ENCODE data around the gene SH3TC1. TPM values are rescaled to one million over a fixed set of nuclear protein-coding genes. Genes with fewer than 3 reads are reported as not detected.

The SH3TC1 gene
- total and polyA plus RNA-seq, 2 of the 13 experiments (the other 11 are each of a cell fraction or from before 2014, with no cell fraction given): 14.9 to 21.8 TPM

DNA sequence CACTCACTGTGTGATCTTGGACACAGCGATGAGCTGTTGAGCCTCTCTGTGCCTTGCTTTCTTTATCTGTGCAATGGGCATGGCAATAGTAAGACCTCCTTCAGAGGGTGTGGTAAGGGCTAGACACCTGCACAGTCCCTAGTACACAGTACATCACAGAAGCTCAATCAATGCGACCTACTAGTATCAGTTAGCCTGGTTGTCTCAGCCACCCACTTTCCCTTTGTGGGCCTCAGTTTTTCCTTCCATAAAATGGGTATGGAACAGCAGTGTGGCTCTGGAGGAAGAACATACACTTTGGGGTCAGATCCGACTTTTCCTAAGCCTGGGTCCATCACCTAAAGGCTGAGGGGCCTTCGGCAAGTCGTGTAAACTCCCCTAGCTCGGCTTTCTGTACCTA is 67.0 kb downstream of the SH3TC1 start:
- 29% methylated on average over 6 of the region's 6 CpGs for WGBS (ENCODE audit: low lambda C conversion rate)

More for the DNA sequence above, 67.0 kb downstream of the SH3TC1 start:
- Histone ChIP-seq H3K4me2 (ENCODE audit: low read depth, low read length) (no peak overlapping the region), H3K9ac (ENCODE audit: insufficient read depth, low read depth, low read length) (no peak overlapping the region), H3K27me3 (ENCODE audit: control insufficient read depth in 1 of 2, insufficient read depth in 2 of 2, low read length in 2 of 2) (peaks cover 12 to 57% of the 10 kb centered on the region in 2 experiments), H3K79me2 (ENCODE audit: insufficient read depth, low read length) (no peaks in the 10 kb centered on the region), H2AFZ (ENCODE audit: low read length) (no peak overlapping the region), H3K27ac (ENCODE audit: extremely low read length, insufficient read depth, low read length) (no peak overlapping the region), H4K20me1 (ENCODE audit: insufficient read depth, low read length) (no peaks in the 10 kb centered on the region), H3K36me3 (replicated peaks in 1 of 2; ENCODE audit: control insufficient read depth in 1 of 2, insufficient read depth in 2 of 2, low read length in 2 of 2) (no peaks in the 10 kb centered on the region), H3K4me3 (replicated peaks in 1 of 3; ENCODE audit: insufficient read depth in 1 of 3, low read depth in 2 of 3, low read length in 3 of 3) (no peak overlapping the region), H3K9me3 (ENCODE audit: low read length) (no peaks in the 10 kb centered on the region), H3K4me1 (ENCODE audit: insufficient read depth, low read length) (peaks cover 38% of the 10 kb centered on the region)
- POLR2A ChIA-PET: no interaction called here
- ATAC-seq (no peak), FAIRE-seq (no peak), DNase-seq (ENCODE audit: low spot score) (no peak)
- CTCF ChIA-PET (ENCODE audit: low intra/inter-chr PET ratio, low total read pairs): interaction anchor here (1.8 kb wide), 1 partner anchor 137 kb away, joined by 20 read pairs; no protein-coding TSS in a partner anchor
- TF ChIP-seq, protein P1, sequence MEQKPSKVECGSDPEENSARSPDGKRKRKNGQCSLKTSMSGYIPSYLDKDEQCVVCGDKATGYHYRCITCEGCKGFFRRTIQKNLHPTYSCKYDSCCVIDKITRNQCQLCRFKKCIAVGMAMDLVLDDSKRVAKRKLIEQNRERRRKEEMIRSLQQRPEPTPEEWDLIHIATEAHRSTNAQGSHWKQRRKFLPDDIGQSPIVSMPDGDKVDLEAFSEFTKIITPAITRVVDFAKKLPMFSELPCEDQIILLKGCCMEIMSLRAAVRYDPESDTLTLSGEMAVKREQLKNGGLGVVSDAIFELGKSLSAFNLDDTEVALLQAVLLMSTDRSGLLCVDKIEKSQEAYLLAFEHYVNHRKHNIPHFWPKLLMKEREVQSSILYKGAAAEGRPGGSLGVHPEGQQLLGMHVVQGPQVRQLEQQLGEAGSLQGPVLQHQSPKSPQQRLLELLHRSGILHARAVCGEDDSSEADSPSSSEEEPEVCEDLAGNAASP (CRISPR knock-in tag; IDR thresholded peaks at IDR 0.05; ENCODE audit: borderline replicate concordance): no peak
- TF ChIP-seq EEA1 (CRISPR knock-in tag; IDR thresholded peaks at IDR 0.05; ENCODE audit: borderline replicate concordance) (no peak), ATF6 (CRISPR knock-in tag; conservative IDR thresholded peaks at IDR 0.05) (no peak), ZNF629 (CRISPR knock-in tag; conservative IDR thresholded peaks at IDR 0.05) (peak; percentile 88)
- in situ Hi-C loops (cut with HindIII; ENCODE audit: extremely low pct_ligation_motif_present, low pct_unique_long_range_greater_than_20kb): loop anchor here (5.0 kb wide), 1 partner anchor 136 kb away; no protein-coding TSS in a partner anchor
- intact Hi-C loops (cut with micrococcal nuclease; ENCODE audit: unreplicated experiment): no loop called here
- BruUV-seq (replicated peaks): no TSS peak

Measured in HepG2 (cell line).